Measurements from ENCODE around the gene MYLK4. TPM values are rescaled to one million over a fixed set of nuclear protein-coding genes. Genes with fewer than 3 reads are reported as not detected.
A peak's percentile ranks its signal among the peaks of the same experiment; 100 is the strongest.

The MYLK4 gene
- total and polyA plus RNA-seq, 2 experiments from 2014 or later, result 0.20 to 0.43 TPM

DNA sequence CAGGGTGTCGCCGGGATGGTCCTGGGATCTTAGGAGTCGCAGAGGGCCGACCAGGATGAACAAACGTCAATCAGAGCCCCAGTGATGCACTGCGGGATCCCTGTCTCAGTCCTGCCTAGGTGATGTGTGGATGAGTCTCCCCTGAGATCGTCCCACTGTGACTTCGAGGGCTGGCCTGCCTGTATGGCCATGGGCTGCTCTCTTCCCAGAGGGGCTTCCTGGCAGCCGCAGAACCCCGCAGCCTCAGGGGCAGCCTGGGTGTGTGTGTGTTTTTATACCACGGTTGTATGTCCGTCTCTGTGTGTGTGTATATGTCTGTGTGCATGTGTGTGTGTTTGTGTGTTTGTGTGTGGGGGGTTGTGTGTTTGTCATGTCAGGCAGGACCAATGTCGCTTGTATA, 111.6 kb downstream of the MYLK4 start:
- TF ChIP-seq EZH2 (IDR thresholded peaks at IDR 0.05; ENCODE audit: insufficient read depth, poor library complexity, severe bottlenecking), result no peak
- TF ChIP-seq EZH2phosphoT487 (IDR thresholded peaks at IDR 0.05; ENCODE audit: insufficient read depth, low read depth), result no peak
- no peak overlapping the region for H3K27ac ChIP-seq
- H3K9me3 ChIP-seq (ENCODE audit: low read depth), result no peaks in the 10 kb centered on the region
- H3F3A ChIP-seq (ENCODE audit: insufficient read depth), result no peaks in the 10 kb centered on the region
- no peaks in the 10 kb centered on the region for H3K36me3 ChIP-seq (ENCODE audit: low read depth)
- H3K79me2 ChIP-seq (ENCODE audit: insufficient read depth), result no peaks in the 10 kb centered on the region
- H3K4me3 ChIP-seq, result no peak overlapping the region
- H3K4me1 ChIP-seq (ENCODE audit: insufficient read depth), result peaks cover 4% of the 10 kb centered on the region; the same call in 1 of the 2 replicates
- H3K27me3 ChIP-seq (replicated peaks; ENCODE audit: insufficient read depth), result peaks cover 32% of the 10 kb centered on the region
- in situ Hi-C loops (cut with MboI), result loop anchor here (25.0 kb wide), 2 partner anchors 527 to 1052 kb away; no protein-coding TSS in a partner anchor
- H3K4me2 ChIP-seq (ENCODE audit: unreplicated experiment), result no peak overlapping the region
- WGBS, 2 experiments (ENCODE audit: low coverage in 1 of 2, low lambda C conversion rate in 2 of 2, missing lambda C conversion rate in 2 of 2), result 82 to 84% methylated on average over 13 of the region's 13 CpGs
- no peak for DNase-seq
- no peaks in the 10 kb centered on the region for H3K9me2 ChIP-seq (ENCODE audit: insufficient read depth)
- no peaks in the 10 kb centered on the region for H4K20me1 ChIP-seq (ENCODE audit: insufficient read depth)
- no peak overlapping the region for H2AFZ ChIP-seq
- no peak overlapping the region for H3K9ac ChIP-seq

DNA sequence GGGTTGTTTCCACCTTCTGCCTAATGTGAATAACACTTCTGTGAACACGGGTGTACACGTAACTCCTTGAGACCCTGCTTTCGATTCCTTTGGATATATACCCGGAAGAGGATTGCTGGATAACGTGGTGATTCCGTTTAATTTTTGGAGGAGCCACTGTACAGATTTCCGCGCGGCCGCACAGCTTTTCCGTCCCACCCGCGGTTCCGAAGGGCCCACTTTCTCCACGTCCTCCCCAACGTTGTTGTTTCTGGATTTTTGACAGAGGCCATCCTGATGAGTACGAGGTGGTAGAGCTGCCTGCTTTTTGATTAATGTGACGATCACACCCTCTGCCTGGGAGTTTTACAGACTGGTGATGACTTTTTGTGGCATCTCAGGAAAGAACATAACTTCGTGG, 114.0 kb downstream of the MYLK4 start:
- no peaks in the 10 kb centered on the region for H3K79me2 ChIP-seq (ENCODE audit: insufficient read depth)
- H3K9me2 ChIP-seq (ENCODE audit: insufficient read depth), result no peaks in the 10 kb centered on the region
- DNase-seq, result no peak
- WGBS, 2 experiments (ENCODE audit: low coverage in 1 of 2, low lambda C conversion rate in 2 of 2, missing lambda C conversion rate in 2 of 2), result 95 to 96% methylated on average over 17 to 19 of the region's 19 CpGs
- H3K36me3 ChIP-seq (ENCODE audit: low read depth), result no peaks in the 10 kb centered on the region
- H3F3A ChIP-seq (ENCODE audit: insufficient read depth), result peaks cover 6% of the 10 kb centered on the region; the same call in 1 of the 2 replicates
- H3K4me1 ChIP-seq (ENCODE audit: insufficient read depth), result peaks cover 4% of the 10 kb centered on the region; the same call in 1 of the 2 replicates
- H3K9ac ChIP-seq, result no peak overlapping the region
- H3K27me3 ChIP-seq (replicated peaks; ENCODE audit: insufficient read depth), result peaks cover 20% of the 10 kb centered on the region
- H3K9me3 ChIP-seq (ENCODE audit: low read depth), result no peaks in the 10 kb centered on the region
- no peak overlapping the region for H3K4me3 ChIP-seq
- TF ChIP-seq EZH2phosphoT487 (IDR thresholded peaks at IDR 0.05; ENCODE audit: insufficient read depth, low read depth), result no peak
- TF ChIP-seq EZH2 (IDR thresholded peaks at IDR 0.05; ENCODE audit: insufficient read depth, poor library complexity, severe bottlenecking), result no peak
- in situ Hi-C loops (cut with MboI), result loop anchor here (25.0 kb wide), 2 partner anchors 524 to 1049 kb away; no protein-coding TSS in a partner anchor
- no peaks in the 10 kb centered on the region for H4K20me1 ChIP-seq (ENCODE audit: insufficient read depth)
- H2AFZ ChIP-seq, result no peak overlapping the region
- no peak overlapping the region for H3K4me2 ChIP-seq (ENCODE audit: unreplicated experiment)
- H3K27ac ChIP-seq, result no peak overlapping the region

DNA sequence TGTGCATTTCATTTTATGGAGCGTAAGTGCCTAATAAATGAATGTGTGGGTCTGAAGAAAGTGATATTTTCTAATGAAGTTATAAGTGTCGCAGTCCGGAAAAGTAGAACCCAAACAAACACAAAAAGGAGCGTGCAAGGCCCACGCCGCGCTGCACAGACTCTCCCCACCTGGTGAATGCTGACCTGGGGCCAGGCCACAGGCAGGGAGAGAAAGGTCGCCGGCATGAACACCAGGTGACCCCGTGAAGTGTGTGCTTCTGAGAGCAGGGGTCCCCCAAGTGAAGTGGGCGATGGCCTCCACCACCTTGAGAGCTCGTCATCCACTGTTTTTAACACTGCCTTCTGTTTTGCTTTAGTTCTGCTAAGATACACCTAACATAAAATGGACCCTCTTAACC, 114.8 kb downstream of the MYLK4 start:
- Histone ChIP-seq H3K36me3 (ENCODE audit: low read depth) (no peaks in the 10 kb centered on the region), H3K27me3 (replicated peaks; ENCODE audit: insufficient read depth) (peaks cover 12% of the 10 kb centered on the region), H3K4me1 (ENCODE audit: insufficient read depth) (peaks cover 9% of the 10 kb centered on the region), H2AFZ (no peak overlapping the region), H3K4me3 (no peak overlapping the region), H3K27ac (no peak overlapping the region), H3K79me2 (ENCODE audit: insufficient read depth) (no peaks in the 10 kb centered on the region), H4K20me1 (ENCODE audit: insufficient read depth) (no peaks in the 10 kb centered on the region), H3F3A (ENCODE audit: insufficient read depth) (peaks cover 14% of the 10 kb centered on the region; the same call in 1 of the 2 replicates), H3K4me2 (ENCODE audit: unreplicated experiment) (no peak overlapping the region), H3K9me2 (ENCODE audit: insufficient read depth) (no peaks in the 10 kb centered on the region), H3K9me3 (ENCODE audit: low read depth) (no peaks in the 10 kb centered on the region), H3K9ac (no peak overlapping the region)
- DNase-seq, result no peak
- in situ Hi-C loops (cut with MboI), result loop anchor here (25.0 kb wide), 2 partner anchors 524 to 1049 kb away; no protein-coding TSS in a partner anchor
- TF ChIP-seq EZH2phosphoT487 (IDR thresholded peaks at IDR 0.05; ENCODE audit: insufficient read depth, low read depth), result no peak
- no peak for TF ChIP-seq EZH2 (IDR thresholded peaks at IDR 0.05; ENCODE audit: insufficient read depth, poor library complexity, severe bottlenecking)
- 91 to 92% methylated on average over 12 of the region's 12 CpGs for WGBS, 2 experiments (ENCODE audit: low coverage in 1 of 2, low lambda C conversion rate in 2 of 2, missing lambda C conversion rate in 2 of 2)

DNA sequence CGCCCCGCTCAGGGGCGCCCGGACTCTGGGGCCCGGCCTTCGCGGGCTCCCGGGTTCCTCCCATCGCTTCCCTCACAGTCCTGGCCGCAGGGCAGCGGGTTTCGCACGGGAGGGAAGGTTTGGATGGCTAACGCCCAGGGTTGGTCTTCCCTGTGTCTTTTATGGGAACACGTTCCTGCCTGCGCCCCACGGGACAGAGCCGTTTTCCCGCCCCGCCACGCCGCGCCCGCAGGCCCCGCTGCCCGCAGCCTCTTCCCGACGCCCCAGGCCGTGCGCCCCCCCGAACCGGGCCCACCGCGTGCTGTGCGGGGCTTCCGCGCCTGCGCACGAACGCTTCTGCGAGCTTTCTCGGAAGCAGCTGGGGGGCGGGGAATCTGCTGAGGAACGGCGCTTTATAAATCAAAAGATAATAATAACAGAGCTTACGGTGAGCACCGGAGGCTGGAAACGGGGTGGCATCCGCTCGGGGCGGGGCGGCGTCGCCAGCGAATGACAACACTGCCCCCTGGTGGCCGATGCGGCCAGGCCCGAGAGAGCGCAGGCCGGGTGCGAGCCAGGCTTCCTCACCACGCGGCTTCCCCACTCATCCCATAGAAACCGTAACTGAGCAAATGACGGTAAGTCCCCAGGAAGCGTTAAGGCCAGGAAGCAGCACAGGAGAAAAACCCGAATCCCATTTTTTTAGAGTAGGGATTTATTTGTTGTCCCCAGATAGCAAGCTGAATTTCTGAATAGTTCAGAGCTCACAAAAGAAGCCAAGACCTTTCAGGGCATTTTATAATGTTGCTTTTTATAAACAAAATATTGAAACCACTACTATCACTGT, 116.4 kb downstream of the MYLK4 start:
- peak overlapping the region; percentile 17 for H3K27ac ChIP-seq
- peak overlapping the region; percentile 74 for H3K9ac ChIP-seq
- H4K20me1 ChIP-seq (ENCODE audit: insufficient read depth), result no peaks in the 10 kb centered on the region
- H3K9me2 ChIP-seq (ENCODE audit: insufficient read depth), result no peaks in the 10 kb centered on the region
- H3K9me3 ChIP-seq (ENCODE audit: low read depth), result no peaks in the 10 kb centered on the region
- H3K4me1 ChIP-seq (ENCODE audit: insufficient read depth), result peaks cover 18% of the 10 kb centered on the region
- peak overlapping the region; percentile 92 for H3K4me2 ChIP-seq (ENCODE audit: unreplicated experiment)
- H3K36me3 ChIP-seq (ENCODE audit: low read depth), result no peaks in the 10 kb centered on the region
- TF ChIP-seq EZH2phosphoT487 (IDR thresholded peaks at IDR 0.05; ENCODE audit: insufficient read depth, low read depth), result no peak
- no peak for TF ChIP-seq EZH2 (IDR thresholded peaks at IDR 0.05; ENCODE audit: insufficient read depth, poor library complexity, severe bottlenecking)
- H3K79me2 ChIP-seq (ENCODE audit: insufficient read depth), result no peaks in the 10 kb centered on the region
- H3F3A ChIP-seq (ENCODE audit: insufficient read depth), result peaks cover 18% of the 10 kb centered on the region
- DNase-seq, result peak; percentile 85
- H3K27me3 ChIP-seq (replicated peaks; ENCODE audit: insufficient read depth), result no peaks in the 10 kb centered on the region
- 2% methylated on average over 61 to 64 of the region's 67 CpGs for WGBS, 2 experiments (ENCODE audit: low coverage in 1 of 2, low lambda C conversion rate in 2 of 2, missing lambda C conversion rate in 2 of 2)
- peak overlapping the region; percentile 70 for H3K4me3 ChIP-seq
- in situ Hi-C loops (cut with MboI), result loop anchor here (25.0 kb wide), 2 partner anchors 522 to 1047 kb away; no protein-coding TSS in a partner anchor
- peak overlapping the region; percentile 90 for H2AFZ ChIP-seq

All from GM23248 (cell line).